Measurements from ENCODE around the gene SNPH.

DNA sequence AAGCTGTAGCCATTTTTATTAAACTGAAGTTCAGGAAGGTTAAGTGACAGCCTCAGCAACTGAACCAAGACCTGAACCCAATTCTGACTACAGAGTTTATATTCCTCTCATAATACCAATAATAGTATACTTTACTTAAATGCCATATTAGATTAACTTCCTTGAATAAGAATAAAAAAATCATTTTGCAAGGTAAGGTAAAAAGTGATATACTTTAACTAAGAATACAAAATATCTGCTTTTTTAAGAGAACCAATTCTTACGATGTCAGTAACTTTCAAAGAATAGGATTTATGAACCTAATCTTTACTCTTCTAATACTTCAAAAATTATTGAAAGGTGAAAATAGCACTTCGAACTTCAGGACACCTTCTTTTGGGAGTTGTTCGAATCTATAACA, 36.6 kb upstream of the SNPH start:
- TF ChIP-seq POLR2AphosphoS5 (IDR thresholded peaks at IDR 0.05; ENCODE audit: low read depth) = no peak
- TF ChIP-seq, protein P1, sequence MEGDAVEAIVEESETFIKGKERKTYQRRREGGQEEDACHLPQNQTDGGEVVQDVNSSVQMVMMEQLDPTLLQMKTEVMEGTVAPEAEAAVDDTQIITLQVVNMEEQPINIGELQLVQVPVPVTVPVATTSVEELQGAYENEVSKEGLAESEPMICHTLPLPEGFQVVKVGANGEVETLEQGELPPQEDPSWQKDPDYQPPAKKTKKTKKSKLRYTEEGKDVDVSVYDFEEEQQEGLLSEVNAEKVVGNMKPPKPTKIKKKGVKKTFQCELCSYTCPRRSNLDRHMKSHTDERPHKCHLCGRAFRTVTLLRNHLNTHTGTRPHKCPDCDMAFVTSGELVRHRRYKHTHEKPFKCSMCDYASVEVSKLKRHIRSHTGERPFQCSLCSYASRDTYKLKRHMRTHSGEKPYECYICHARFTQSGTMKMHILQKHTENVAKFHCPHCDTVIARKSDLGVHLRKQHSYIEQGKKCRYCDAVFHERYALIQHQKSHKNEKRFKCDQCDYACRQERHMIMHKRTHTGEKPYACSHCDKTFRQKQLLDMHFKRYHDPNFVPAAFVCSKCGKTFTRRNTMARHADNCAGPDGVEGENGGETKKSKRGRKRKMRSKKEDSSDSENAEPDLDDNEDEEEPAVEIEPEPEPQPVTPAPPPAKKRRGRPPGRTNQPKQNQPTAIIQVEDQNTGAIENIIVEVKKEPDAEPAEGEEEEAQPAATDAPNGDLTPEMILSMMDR (IDR thresholded peaks at IDR 0.05; ENCODE audit: insufficient read depth, low read length) = no peak
- TF ChIP-seq, protein P2, sequence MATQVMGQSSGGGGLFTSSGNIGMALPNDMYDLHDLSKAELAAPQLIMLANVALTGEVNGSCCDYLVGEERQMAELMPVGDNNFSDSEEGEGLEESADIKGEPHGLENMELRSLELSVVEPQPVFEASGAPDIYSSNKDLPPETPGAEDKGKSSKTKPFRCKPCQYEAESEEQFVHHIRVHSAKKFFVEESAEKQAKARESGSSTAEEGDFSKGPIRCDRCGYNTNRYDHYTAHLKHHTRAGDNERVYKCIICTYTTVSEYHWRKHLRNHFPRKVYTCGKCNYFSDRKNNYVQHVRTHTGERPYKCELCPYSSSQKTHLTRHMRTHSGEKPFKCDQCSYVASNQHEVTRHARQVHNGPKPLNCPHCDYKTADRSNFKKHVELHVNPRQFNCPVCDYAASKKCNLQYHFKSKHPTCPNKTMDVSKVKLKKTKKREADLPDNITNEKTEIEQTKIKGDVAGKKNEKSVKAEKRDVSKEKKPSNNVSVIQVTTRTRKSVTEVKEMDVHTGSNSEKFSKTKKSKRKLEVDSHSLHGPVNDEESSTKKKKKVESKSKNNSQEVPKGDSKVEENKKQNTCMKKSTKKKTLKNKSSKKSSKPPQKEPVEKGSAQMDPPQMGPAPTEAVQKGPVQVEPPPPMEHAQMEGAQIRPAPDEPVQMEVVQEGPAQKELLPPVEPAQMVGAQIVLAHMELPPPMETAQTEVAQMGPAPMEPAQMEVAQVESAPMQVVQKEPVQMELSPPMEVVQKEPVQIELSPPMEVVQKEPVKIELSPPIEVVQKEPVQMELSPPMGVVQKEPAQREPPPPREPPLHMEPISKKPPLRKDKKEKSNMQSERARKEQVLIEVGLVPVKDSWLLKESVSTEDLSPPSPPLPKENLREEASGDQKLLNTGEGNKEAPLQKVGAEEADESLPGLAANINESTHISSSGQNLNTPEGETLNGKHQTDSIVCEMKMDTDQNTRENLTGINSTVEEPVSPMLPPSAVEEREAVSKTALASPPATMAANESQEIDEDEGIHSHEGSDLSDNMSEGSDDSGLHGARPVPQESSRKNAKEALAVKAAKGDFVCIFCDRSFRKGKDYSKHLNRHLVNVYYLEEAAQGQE (IDR thresholded peaks at IDR 0.05; ENCODE audit: insufficient replicate concordance, low read depth) = no peak
- no peak for TF ChIP-seq SPI1 (IDR thresholded peaks at IDR 0.05; ENCODE audit: borderline replicate concordance, low read depth)
- TF ChIP-seq GABPA (IDR thresholded peaks at IDR 0.05; ENCODE audit: low read depth) = no peak

All from HL-60 (cell line).